ENCODE results near the gene DTWD2. TPM values are rescaled to one million over a fixed set of nuclear protein-coding genes. Genes with fewer than 3 reads are reported as not detected.

DTWD2 gene
- total RNA-seq, 3 donors from 2014 or later, result 6.4 to 23.1 (median 14.1) TPM

DNA sequence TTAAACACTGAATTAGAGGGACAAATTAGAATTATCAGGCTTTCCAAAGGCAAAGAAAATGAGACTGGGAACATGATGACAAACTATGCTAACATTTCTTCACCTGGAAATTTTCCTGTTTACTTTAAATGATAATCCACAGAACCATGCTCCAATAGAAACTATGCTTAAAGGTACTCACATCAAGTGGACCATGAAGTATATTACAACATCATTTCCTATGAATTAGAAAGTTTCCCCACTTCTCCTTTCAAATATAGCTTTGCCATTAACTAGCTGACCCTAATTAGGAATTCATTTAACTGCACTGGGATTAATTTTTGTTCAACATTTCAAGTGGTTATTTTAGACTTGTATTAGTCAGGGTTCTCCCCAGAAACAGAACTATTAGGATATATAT lies 81.4 kb downstream of the DTWD2 start:
- Histone ChIP-seq H3K4me3 (no peak overlapping the region), H3K27me3 (no peaks in the 10 kb centered on the region), H3K27ac (no peak overlapping the region), H3K36me3 (no peaks in the 10 kb centered on the region), H3K9me3 (no peaks in the 10 kb centered on the region), H3K4me1 (no peaks in the 10 kb centered on the region)
- DNase-seq (ENCODE audit: low spot score in 2 of 2), result no peak
- no peak for TF ChIP-seq POLR2A (IDR thresholded peaks at IDR 0.05)
- TF ChIP-seq, protein P1, sequence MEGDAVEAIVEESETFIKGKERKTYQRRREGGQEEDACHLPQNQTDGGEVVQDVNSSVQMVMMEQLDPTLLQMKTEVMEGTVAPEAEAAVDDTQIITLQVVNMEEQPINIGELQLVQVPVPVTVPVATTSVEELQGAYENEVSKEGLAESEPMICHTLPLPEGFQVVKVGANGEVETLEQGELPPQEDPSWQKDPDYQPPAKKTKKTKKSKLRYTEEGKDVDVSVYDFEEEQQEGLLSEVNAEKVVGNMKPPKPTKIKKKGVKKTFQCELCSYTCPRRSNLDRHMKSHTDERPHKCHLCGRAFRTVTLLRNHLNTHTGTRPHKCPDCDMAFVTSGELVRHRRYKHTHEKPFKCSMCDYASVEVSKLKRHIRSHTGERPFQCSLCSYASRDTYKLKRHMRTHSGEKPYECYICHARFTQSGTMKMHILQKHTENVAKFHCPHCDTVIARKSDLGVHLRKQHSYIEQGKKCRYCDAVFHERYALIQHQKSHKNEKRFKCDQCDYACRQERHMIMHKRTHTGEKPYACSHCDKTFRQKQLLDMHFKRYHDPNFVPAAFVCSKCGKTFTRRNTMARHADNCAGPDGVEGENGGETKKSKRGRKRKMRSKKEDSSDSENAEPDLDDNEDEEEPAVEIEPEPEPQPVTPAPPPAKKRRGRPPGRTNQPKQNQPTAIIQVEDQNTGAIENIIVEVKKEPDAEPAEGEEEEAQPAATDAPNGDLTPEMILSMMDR (IDR thresholded peaks at IDR 0.05), result no peak
- TF ChIP-seq POLR2AphosphoS5 (IDR thresholded peaks at IDR 0.05), result no peak
- intact Hi-C loops (cut with DNase I; ENCODE audit: low total_unique reads), result no loop called here

DNA sequence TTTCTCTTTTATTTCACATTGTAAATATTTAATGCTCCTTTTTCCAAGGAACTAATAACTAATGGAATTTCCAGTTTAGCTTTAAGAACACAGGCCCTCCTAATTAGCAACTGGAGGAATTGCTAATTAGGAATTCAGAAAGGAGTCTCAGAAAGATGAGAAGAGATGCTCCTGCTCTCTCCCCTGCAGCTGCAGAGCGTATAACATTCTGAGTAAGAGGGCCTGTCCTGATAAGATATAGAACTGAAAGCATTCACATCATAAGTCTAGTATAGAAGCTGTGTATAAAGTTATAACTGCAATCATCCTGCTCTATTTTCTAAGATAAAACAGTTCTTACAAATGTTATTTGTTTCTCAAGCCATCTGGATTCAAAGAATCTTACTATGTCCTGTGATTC lies 83.2 kb downstream of the DTWD2 start:
- TF ChIP-seq, protein P1 (IDR thresholded peaks at IDR 0.05), result no peak
- TF ChIP-seq POLR2AphosphoS5 (IDR thresholded peaks at IDR 0.05) (no peak), POLR2A (IDR thresholded peaks at IDR 0.05) (no peak)
- H3K27me3 ChIP-seq, result no peaks in the 10 kb centered on the region
- DNase-seq (ENCODE audit: low spot score in 2 of 2), result no peak
- no peaks in the 10 kb centered on the region for H3K4me1 ChIP-seq
- intact Hi-C loops (cut with DNase I; ENCODE audit: low total_unique reads), result no loop called here
- no peaks in the 10 kb centered on the region for H3K36me3 ChIP-seq
- H3K9me3 ChIP-seq, result no peaks in the 10 kb centered on the region
- no peak overlapping the region for H3K4me3 ChIP-seq
- no peak overlapping the region for H3K27ac ChIP-seq

DNA sequence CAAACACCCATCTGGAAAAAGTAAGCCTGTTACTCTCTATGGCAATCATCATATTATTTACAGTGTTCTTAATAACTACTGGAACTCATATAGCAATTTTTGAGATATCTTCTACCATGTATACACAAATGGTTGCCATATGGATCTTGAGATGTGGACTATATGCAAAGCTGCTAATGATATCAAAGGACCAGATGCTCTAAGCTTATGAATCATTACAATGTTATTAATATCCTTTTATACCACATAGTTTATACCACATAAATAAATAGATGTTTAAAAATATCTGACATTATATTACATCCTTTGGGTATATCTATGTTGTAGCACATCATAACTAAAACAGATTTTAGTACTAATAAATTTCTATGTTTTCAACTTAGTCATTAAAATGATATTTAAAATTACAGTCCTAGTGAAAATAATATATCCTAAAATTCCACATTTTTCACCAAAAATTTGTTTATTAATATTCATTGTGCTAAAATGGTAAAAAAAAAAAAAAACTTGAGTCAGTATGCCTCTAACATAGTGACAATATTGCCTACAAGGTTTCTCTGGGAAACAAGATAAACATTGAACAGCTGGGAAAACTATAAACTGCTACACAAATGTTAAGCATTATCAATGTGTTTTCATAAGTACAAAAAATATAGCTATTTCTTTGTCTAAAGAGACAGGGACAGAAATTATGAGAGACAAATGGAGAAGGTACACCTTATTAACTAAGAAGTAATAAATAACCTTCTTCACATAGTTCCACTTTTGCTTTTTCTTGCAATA lies 85.5 kb downstream of the DTWD2 start:
- no peaks in the 10 kb centered on the region for H3K9me3 ChIP-seq
- TF ChIP-seq, protein P1 (IDR thresholded peaks at IDR 0.05), result no peak
- TF ChIP-seq POLR2A (IDR thresholded peaks at IDR 0.05) (no peak), POLR2AphosphoS5 (IDR thresholded peaks at IDR 0.05) (no peak)
- intact Hi-C loops (cut with DNase I; ENCODE audit: low total_unique reads), result no loop called here
- no peak overlapping the region for H3K27ac ChIP-seq
- H3K27me3 ChIP-seq, result no peaks in the 10 kb centered on the region
- DNase-seq (ENCODE audit: low spot score in 2 of 2), result no peak
- H3K4me3 ChIP-seq, result no peak overlapping the region
- H3K4me1 ChIP-seq, result no peaks in the 10 kb centered on the region
- H3K36me3 ChIP-seq, result no peaks in the 10 kb centered on the region

DNA sequence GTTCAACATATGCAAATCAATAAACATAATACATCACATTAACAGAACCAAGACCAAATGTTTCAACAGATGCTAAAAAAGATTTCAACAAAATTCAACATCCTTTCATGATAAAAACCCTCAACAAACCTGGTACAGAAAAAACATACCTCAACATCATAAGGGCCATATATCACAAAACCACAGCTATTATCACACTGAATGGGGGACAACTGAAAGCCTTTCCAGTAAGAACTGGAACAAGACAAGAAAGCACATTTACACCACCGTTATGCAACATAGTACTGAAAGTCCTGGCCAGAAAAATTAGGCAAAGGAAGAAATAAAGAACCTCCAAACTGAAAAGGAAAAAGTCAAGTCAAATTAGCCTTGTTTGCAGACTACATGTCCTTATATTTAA lies 93.6 kb downstream of the DTWD2 start:
- Histone ChIP-seq H3K27me3 (no peaks in the 10 kb centered on the region), H3K36me3 (no peaks in the 10 kb centered on the region), H3K4me3 (no peak overlapping the region), H3K4me1 (no peaks in the 10 kb centered on the region), H3K27ac (no peak overlapping the region), H3K9me3 (no peaks in the 10 kb centered on the region)
- TF ChIP-seq, protein P1 (IDR thresholded peaks at IDR 0.05), result no peak
- no peak for TF ChIP-seq POLR2A (IDR thresholded peaks at IDR 0.05)
- no peak for TF ChIP-seq POLR2AphosphoS5 (IDR thresholded peaks at IDR 0.05)
- intact Hi-C loops (cut with DNase I; ENCODE audit: low total_unique reads), result no loop called here
- no peak for DNase-seq (ENCODE audit: low spot score in 2 of 2)

DNA sequence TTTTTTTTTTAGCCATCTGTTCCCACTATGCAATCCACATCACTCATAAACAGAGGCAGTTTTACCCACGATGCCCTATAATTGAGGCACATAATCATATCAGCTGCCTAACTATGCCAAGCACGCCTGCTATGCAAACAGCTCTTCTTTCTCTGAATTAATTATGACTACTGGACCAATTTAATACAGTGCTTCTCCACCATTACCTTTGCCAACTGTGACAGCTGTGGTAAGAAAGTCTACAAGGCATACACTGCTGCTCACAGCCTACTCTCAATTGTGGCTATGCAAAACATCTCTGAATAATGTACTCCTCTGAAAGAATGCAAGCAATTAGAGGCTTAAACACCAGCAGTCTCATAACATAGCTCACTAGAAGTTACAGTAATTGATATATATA lies 97.1 kb downstream of the DTWD2 start:
- no peak for TF ChIP-seq POLR2A (IDR thresholded peaks at IDR 0.05)
- no peak for TF ChIP-seq POLR2AphosphoS5 (IDR thresholded peaks at IDR 0.05)
- TF ChIP-seq, protein P1 (IDR thresholded peaks at IDR 0.05), result no peak
- Histone ChIP-seq H3K4me1 (no peaks in the 10 kb centered on the region), H3K27ac (no peak overlapping the region), H3K27me3 (no peaks in the 10 kb centered on the region), H3K4me3 (no peak overlapping the region), H3K9me3 (no peaks in the 10 kb centered on the region), H3K36me3 (no peaks in the 10 kb centered on the region)
- no peak for DNase-seq (ENCODE audit: low spot score in 2 of 2)
- intact Hi-C loops (cut with DNase I; ENCODE audit: low total_unique reads), result no loop called here
